HT-29 (cell line): ENCODE data around the gene STX1A. TPM values are rescaled to one million over a fixed set of nuclear protein-coding genes. Genes with fewer than 3 reads are reported as not detected.
"Not testable (repeated sequence)": the region's sequence is repeated elsewhere in the genome, so short reads cannot be mapped to it uniquely, and the experiment has no call there.

ENCODE experiments used
- DNase-seq: peaks from one replicate; pipeline ENCODE4 v3.0.0-alpha.2; 2015; ENCODE audit warnings: low spot score
- total RNA-seq: library from RNA; depleted of rRNA; stranded (reverse); fragments of >200 nt; shearing (Covaris generic); gene quantifications from 2 replicates; pipeline ENCODE4 v1.2.3, GENCODE V29; 2014

The STX1A gene
- total RNA-seq, 1 experiment from 2014 or later, result 61.6 TPM

DNA sequence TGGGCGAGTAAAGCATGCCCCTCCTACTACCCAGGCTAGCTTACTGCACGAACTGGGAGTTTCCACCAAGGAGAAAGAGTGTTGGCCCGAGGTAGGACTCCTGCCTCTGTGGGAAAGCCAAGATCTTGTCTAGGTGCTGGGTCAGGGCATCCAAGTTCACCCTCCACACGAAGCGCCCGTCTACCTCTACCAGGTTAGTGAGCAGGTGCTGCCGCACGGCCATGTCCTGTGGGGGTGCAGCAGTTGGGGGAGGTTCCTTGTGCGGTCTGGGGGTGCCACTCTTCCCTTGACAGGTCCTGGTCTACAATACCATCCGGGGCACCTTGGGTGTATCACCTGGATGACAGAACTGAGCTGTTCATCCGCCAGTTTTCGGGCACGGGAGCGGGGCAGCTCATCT is 17.4 kb upstream of the STX1A start:
- DNase-seq, result no peak

DNA sequence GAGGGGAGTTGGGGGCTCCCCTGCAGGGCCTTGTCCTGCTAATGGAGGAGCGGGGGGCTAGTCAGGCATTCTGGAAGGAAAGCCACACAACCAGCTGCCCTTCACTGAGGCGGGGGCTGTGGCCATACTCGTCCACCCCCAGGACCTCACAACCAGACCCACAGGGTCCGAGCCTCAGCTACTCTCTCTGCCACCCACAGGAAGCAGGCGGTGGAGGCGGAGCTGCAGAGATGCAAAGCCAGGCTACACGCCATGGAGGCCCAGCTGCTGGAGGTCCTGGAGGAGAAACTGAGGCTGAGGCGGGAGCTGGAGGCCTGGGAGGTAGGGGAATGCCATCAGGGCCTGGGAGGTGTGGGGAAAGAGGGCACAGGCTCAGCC is 16.0 kb upstream of the STX1A start:
- peak; percentile 17 for DNase-seq

DNA sequence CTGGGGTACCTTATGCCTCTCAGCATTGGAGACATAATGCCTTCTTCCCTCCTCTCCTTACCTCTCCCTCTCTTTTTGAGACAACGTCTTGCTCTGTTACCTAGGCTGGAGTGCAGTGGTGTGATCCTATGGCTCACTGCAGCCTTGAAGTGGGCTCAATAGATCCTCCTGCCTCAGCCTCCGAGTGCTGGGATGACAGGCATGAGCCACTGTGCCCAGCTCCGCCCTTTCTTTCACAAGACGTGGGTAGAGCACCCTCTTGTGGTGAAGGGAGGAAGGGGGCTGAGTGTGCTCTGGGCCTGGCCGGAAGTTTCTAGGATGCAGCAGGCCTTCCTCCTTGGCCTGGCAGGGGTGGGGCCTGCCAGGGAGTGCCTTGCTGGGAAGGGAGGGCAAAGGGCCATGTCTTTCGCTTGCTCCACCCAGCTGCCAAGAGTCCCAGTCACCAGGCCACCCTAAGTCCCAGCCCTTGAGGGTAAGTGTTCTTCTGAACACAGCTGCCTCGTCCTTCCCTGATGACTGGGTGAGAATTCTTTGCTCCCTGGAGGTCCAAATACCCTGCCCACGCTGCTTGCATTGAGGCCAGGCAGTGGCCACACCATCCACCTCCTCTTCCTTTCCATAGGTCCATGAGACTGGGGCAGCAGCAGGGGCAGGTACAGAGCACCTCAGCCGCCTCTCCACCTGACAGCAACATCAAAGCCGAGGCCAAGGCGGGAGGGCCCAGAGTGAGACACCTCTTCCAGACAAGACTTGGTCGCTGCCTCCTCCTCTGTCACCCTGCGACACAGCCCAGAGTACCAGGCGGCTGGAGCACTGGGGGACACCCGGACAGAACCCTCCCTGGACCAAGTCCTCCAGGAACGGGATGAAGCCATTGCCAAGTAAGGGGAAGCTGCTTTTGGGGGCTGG is 15.4 kb upstream of the STX1A start:
- DNase-seq, result peak; percentile 99

DNA sequence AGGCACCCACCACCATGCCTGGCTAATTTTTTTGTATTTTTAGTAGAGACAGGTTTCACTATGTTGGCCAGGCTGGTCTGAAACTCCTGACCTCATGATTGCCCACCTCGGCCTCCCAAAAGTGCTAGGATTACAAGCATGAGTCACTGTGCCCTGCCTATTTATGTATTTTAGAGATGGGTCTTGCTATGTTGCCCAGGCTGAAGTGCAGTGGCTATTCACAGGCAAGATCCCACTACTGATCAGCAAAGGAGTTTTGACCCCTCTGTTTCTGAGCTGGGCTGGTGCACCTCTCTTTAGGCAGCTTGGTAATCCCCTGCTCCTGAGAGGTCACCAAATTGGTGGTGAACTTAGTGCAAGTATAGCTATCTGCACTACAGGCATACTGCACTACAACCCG is 12.9 kb upstream of the STX1A start:
- no peak for DNase-seq

DNA sequence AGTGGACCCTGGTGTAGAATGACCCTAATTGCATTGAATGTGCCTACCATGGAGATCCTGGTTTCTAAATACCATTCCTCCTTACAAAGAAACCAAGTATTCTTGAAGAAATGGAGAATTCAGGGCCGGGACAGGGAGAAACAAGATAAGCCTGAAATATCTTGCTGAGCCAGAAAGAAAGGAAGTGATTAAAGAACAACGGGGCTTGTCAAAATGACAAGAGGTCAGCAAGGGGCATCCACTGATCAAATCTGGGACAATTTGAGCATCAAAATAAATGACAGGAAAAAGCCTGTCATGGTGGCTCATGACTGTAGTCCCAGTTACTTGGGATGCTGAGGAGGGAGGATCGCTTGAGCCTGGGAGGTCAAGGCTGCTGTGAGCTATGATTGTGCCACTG is 11.0 kb upstream of the STX1A start:
- no peak for DNase-seq

DNA sequence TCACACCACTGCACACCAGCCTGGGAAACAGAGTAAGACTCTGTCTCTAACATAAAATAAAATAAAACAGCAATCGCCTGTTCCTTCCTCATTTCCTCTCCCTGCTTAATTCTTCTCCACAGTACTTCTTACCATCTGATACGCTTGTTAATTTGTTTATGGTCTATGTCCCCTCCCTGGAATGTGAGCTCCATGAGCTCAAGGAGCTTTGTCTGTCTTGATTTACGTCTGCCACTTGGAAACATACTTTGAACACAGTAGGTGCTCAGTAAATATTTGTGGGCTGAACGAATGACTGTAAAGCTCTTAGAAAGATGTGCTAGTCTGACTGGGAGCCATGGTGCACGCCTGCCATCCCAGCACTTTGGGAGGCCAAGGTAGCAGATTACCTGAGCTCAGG is 9.1 kb upstream of the STX1A start:
- peak; percentile 2 for DNase-seq

DNA sequence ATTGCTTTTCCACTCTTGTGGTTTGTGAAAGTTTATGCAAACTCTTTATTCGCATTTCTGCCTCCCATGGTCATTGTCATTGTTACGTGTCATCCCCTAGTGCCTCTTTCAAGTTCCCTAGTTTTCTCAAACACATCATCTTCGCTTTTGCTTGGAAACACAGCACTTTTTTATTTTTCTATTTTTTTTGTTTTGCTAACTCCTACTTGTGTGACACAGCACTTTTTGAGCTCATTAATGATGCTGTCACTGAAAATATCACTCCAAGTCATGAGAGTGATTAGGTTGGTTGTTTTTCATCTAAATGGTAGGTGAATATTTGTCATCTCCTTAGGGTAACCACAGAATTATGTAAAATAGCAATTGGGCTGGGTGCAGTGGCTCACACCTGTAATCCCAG is 8.5 kb upstream of the STX1A start:
- no peak for DNase-seq

DNA sequence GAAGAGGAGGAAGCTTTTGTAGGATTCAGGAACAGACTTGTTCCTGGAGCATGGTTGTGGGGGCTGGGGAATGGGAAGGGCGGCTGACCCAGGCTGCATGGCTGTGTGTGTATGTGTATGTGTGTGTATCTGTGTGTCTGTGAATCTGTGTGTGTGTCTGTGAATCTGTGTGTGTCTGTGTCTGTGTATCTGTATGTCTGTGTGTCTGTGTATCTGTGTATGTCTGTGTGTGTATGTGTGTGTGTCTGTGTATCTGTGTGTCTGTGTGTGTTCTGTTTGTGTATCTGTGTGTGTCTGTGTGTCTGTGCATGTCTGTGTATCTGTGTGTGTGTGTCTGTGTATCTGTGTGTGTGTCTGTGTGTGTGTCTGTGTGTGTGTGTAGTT is 6.6 kb upstream of the STX1A start:
- DNase-seq, result no peak

DNA sequence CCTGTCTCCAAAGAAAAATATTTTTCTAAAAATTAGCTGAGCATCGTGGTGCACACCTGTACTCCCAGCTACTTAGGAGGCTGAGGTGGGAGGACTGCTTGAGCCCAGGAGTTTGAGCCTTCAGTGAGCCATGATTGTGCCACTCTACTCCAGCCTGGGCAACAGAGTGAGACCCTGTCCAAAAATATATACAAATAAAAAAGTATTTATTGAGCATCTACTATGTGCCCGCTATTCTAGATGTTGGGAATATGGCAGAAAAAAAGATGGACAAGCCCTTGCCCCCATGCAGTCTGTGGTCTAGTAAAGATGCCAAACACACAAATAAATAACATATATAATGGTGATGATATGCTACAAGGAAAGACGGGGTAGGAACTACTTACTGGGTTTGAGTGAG is 4.3 kb upstream of the STX1A start:
- no peak for DNase-seq

DNA sequence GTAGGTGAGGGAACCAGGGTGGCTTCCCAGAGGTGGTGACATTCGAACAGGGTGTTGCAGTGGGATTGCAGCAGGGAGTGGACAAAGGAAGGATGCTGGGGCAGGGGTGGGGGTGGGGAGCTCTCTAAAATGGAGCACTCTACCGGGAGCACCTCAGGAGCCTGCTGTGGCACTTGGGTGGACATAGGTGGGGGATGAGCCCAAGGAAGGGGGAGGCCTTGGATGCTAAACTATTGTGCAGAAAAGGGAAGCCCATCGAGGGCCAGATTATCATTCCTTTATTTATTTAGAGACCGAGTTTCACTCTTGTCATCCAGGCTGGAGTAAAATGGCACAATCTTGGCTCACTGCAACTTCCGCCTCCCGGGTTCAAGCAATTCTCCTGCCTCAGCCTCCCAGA is 3.3 kb upstream of the STX1A start:
- no peak for DNase-seq

DNA sequence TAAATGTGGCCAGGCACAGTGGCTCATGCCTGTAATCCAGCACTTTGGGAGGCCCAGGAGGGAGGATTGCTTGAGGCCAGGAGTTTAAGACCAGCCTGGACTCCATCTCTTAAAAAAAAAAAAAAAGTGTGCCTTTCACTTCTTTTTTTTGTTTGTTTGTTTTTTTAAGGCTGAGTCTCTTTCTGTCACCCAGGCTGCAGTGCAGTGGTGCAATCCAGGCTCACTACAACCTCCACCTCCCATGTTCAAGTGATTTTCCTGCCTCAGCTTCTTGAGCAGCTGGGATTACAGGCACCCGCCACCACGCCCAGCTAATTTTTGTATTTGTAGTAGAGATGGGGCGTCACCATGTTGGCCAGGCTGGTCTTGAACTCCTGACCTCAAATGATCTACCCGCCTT is 2.7 kb upstream of the STX1A start:
- not testable (repeated sequence) for DNase-seq

DNA sequence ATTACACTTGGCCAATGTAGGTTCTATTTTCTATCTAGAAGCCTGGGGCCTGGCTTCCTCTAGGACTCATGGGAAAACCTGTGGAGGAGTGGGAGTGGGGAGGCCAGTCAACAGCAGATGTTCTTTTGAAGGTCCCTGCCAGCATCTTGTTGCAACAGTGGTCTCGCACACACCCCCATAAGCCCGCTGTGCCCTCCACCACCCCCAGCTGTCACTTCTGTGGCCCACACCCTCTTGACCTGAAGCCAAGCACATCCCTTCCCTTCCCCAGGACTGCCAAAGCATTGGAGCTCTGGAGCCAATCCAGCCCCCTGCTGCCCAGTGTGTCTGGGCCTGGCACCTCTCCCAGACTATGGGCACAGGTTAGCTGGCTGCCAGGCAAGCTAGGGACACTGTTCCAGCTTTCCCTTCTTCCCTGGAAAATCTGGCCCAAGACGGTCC is 1.9 kb upstream of the STX1A start:
- peak; percentile 66 for DNase-seq

DNA sequence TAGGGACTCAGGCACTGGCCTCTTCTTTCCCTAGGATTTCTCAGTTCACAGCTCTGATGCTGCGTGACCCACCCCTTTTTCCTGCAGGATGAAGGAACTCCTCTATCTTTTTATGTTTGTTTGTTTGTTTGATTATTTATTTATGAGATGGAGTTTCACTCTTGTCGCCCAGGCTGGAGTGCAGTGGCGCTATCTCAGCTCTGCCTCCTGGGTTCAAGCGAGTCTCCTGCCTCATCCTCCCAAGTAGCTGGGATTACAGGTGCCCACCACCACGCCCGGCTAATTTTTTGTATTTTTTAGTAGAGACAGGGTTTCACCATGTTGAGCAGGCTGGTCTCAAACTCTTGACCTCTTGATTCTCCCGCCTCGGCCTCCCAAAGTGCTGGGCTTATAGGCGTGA is 974 bp upstream of the STX1A start:
- not testable (repeated sequence) for DNase-seq

DNA sequence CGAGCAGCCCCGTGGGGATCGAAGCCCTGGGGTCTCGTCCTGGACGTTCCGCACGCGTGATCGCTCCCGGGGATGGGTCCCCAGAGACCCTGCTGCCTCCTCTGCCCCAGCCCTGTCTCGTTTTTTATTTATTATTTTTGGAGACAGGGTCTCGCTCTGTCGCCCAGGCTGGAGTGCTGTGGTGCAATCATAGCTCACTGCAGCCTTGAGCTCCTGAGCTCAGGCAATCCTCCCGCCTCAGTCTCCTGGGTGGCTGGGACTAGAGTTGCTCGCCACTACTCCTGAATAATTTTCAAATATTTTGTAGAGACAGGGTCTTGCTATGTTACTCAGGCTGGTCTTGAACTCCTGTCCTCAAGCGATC is 319 bp upstream of the STX1A start:
- no peak for DNase-seq

DNA sequence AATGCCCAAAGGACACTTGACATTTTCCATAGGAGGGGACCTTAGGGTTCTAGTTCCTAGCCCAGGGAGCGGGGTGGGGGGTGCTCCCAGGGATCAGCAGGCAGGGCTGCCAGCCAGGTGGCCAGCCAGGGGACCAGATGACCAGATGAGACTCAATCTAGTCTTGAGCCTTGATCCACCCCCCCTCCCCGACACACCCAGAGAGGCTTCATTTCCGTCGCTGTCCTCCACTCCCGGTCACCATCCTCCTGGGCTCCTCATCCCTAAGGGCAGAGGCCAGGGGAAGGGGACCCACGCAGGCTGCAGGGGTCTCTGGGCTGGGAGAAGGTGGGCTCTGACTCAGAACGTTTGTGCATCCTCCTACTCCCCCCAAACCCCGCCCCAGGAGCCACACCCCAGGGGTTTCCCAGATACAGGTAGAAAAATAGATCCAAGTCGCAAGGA is 1.0 kb downstream of the STX1A start:
- DNase-seq, result no peak

DNA sequence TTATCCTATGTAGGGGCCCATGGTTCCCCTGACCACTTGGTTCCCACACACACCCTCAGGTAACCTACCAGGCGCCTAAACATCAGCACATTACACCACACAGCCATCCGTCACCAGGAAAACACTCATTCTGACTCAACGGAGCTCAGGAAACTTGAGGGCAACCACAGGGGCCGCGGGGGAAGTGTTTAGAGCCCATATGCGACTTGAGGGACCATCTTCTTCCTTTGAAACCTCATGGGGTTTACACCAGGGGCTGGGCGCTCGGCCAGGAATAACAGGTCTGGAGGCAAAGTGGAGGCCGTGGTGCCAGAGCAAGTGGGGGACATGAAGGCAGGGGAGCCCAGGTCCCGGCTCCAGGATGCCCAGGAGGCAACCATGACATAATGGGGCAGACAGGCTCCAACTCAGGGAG is 1.5 kb downstream of the STX1A start:
- DNase-seq, result peak; percentile 47

DNA sequence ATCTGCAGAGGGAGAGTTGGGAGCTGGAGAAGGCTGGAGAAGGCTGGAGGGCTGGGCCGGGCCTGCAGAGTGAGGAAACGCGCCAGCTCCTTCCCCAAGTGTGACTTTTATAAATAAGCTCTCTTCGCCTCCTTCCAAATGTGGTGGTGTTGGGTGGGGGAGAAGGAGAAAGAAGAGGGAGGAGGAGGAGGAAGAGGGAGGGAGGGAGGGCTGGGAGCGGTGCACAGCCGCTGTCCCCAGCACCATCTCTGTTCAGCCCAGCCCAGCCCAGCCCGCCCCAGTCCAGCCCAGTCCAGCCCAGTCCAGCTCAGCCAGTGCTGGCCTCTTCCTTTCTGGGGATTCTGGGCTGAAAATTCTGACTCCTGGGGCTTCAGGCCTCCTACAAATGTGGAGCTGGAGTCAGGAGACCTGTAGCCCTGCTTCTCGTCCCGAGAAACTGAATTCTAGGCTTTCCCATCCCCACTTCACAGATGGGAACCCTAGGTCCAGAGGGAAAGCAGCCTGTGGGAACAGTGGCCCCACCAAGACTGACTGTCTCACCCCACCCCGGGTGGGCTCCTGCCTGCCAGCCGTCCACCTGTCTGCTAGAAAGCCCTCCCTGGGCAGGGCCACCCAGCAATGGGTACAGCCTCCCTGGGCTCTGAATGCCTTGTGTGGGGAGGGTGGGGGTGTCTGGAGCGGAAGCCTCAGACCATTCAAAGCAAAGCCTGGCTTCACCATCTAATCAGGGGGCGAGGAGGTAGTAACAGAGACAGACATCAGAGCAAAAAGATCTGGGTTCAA is 2.3 kb downstream of the STX1A start:
- no peak for DNase-seq

DNA sequence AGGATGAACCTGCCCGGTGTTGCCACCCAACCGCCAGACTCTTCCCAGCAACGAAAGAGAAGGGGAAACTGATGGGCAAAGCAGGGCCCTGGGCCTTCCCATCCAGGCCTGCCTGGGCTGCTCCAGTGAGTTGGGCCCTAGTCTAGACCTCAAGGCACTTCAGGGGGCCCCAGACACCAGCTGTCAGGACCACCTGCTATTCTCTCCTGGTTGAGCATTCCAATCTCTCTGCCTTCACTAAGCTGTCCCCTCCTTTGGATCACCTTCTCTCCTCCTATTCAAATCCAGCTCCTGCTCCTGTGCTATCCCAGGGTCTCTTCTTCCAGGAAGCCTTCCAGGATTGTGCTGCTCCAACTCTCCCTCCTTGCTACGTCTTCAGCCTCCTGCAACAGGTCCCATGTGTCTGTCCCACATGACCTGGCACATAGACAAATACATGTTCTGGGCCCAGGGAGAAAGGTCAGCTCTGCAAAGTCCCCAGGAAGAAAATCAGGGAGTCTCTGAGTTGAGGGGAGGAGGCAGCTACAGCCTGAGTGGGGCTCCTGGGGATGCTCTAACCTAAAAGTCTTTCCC is 3.1 kb downstream of the STX1A start:
- DNase-seq, result no peak

DNA sequence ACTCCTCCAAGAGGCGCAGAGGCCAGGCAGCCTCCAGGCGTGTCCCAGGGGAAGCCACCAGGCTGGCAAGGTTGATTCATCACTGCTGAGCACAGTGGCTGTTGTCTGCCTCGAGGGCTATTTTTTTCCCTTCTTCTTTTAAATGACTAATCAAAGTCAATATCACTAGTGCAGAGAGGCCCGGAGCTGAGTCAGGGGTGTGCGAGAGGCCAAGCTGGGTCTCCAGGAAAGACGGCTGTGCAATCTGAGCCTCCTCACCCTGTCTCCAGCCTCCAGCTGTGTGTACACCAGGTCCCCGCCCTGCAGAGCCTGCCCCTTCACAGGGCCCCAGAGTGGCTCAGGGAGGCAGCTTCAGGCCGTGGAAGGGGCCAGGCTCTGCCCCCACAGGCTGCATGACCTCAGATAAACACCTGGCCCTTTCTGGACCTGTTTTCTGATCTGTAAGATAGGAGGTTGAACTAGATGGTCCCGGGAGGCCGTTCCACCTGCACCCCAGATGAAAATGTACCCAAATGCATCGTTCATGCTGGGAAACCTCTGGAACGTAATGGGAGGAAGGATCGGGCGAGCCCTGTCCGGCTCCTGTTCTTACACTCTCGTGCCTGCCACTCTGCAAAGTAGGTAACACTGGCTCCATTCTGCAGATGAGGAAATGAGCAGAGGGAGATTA is 3.7 kb downstream of the STX1A start:
- DNase-seq, result peak; percentile 90

DNA sequence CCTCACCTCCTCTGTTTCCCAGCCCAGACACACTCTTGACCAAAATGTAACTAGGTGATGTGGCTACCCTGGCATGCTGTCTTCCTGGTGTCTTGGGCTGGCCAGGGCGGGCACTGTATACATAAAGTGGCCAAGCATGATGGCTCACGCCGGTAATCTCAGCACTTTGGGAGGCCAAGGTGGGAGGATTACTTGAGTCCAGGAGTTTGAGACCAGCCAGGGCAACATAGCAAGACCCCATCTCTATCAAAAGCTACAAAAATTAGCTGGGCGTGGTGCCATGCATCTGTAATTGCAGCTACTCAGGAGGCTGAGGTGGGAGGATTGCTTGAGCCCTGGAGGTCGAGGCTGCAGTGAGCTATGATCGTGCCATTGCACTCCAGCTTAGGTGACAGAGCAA is 6.2 kb downstream of the STX1A start:
- DNase-seq, result not testable (repeated sequence)

DNA sequence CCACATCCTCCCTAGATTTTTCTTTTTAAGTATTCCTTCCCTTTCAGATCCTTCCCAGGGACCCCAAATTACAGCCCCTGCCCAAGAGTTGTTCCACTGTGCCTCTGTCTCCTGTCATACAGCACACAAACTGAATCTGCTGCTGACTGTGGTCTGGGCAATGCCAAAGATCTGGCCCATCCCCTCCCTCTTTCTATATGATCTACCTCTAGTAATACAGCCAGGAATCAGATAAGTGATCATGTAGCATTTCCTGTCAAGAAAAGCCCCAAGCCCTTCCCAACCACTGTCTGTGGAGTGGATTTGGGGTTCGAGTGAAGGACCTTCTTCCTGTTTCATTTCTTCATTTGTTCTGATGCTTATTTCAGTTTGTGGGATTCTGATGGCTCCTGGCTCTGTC is 6.7 kb downstream of the STX1A start:
- no peak for DNase-seq

DNA sequence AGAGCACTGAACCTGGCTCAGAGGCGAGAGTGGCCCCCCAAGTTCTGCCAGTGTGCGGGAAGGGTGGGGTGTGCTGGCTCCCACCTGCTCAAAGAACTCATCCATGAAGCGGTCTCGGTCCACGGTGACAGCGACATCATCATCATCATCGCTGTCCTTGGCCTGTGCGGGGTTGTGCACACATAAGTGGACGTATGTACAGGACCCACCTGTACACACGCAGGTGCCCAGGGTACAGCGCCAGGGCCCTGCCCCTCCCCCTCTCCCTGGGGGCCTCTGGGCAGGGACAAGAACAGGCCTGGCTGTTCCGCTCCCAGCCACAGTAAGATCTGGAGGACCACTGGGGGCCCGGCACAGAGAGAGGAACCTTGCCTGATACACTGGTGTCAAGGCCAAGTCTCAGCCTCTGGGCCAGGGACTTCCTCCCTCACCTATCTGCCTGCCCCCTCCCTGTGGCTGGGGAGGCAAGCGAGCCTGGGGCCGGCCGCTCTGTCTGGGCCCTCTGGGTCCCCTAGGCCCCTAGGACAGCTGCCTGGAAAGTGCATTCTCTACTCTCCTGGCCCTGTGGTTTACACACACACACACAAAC is 10.4 kb downstream of the STX1A start:
- DNase-seq, result no peak
